Stomach (tissue), 9 donors: Measurements from ENCODE around the gene LPAR3. TPM values are rescaled to one million over a fixed set of nuclear protein-coding genes. Genes with fewer than 3 reads are reported as not detected.

Experiments used
- DNase-seq, 2 donors: peaks; one replicate each; pipeline versions ENCODE4 v3.0.0 to v3.0.0-alpha.2; 2013 to 2019
- H3K27ac ChIP-seq, 5 donors: fragments of 200-600 bp in 4 of 5; sonication (generic) in 4 of 5; one replicate each; pipeline ENCODE4 v1.5.1; 2013 to 2019; ENCODE audit warnings: mild to moderate bottlenecking in 1 of 5, moderate library complexity in 1 of 5
- H3K27me3 ChIP-seq, 3 donors: fragments of 200-600 bp; sonication (generic); one replicate each; pipeline ENCODE4 v1.5.1; 2017 to 2019; ENCODE audit warnings: mixed run types in 1 of 3
- H3K36me3 ChIP-seq, 4 donors: fragments of 200-600 bp; sonication (generic); 1 replicate in 3 of 4; 2 replicates in 1 of 4; pipeline ENCODE4 v1.5.1; 2016 to 2019
- H3K4me1 ChIP-seq, 4 donors: fragments of 200-600 bp; sonication (generic); one replicate each; pipeline ENCODE4 v1.5.1; 2016 to 2019
- H3K4me3 ChIP-seq, 4 donors: fragments of 200-600 bp; sonication (generic) in 3 of 4; one replicate each; pipeline ENCODE4 v1.5.1; 2016 to 2019; ENCODE audit warnings: mild to moderate bottlenecking in 1 of 4
- H3K9me3 ChIP-seq, 4 donors: fragments of 200-600 bp; sonication (generic); one replicate each; pipeline ENCODE4 v1.5.1; 2016 to 2019
- CTCF ChIP-seq, 7 experiments: fragments of 450-650 bp in 4 of 7; fragments of 200-600 bp in 3 of 7; sonication (generic) in 3 of 7; IDR thresholded peaks; one replicate each; pipeline ENCODE4 v1.5.1; 2016 to 2019; ENCODE audit warnings: antibody characterized with exemption in 7 of 7, control low read depth in 2 of 7, mild to moderate bottlenecking in 1 of 7
- EP300 ChIP-seq: sonication (generic); formaldehyde crosslinking; IDR thresholded peaks from one replicate; pipeline ENCODE4 v1.6.1; 2017; ENCODE audit warnings: antibody characterized with exemption
- POLR2A ChIP-seq, 4 donors: fragments of 450-650 bp; IDR thresholded peaks; one replicate each; pipeline ENCODE4 v1.6.1; 2016; ENCODE audit warnings: antibody characterized with exemption in 4 of 4, control low read depth in 2 of 4, mild to moderate bottlenecking in 1 of 4, moderate library complexity in 1 of 4
- POLR2AphosphoS5 ChIP-seq, 3 donors: sonication (generic); formaldehyde crosslinking; IDR thresholded peaks; one replicate each; pipeline ENCODE4 v1.6.1; 2016; ENCODE audit warnings: antibody characterized with exemption in 3 of 3
- WGBS, 5 donors: extraction: QIAGEN DNeasy Blood & Tissue Kit in 3 of 5; methylation state at CpG; one replicate each; pipeline versions ENCODE4 v1.1.5 to v1.1.7; 2013 to 2018; 5-methylcytosine and 5-hydroxymethylcytosine counted together
- intact Hi-C: fragments of 100-400 bp; cut with DNase I; formaldehyde crosslinking; loops from one replicate; pipeline ENCODE4 v1.15.1; 2023; ENCODE audit warnings: low total_unique reads
- polyA plus RNA-seq, 3 donors: library from polyadenylated mRNA; stranded (reverse); fragments of 200-250 nt; gene quantifications; one replicate each; pipeline ENCODE4 v1.2.3, GENCODE V29; 2013
- total RNA-seq, 5 donors: library from RNA; depleted of rRNA; stranded (reverse); fragments of >200 nt; gene quantifications; one replicate each; pipeline versions ENCODE4 v1.1.0 to v1.2.3, GENCODE V29; 2014 to 2016
- donor health status: healthy with polysubstance abuse.
- donor health status: Bipolar disorder and iron deficiency.
- donor health status: healthy.

Gene LPAR3
- total and polyA plus RNA-seq, 8 donors: 0.12 to 2.7 (median 1.2) TPM; not detected in 3

- 81 to 92% (median 90%) methylated on average over 8 of the region's 8 CpGs for WGBS, 5 donors
- intact Hi-C loops: no loop called here
Measured at GRCh38 chr1:84851839-84852238, 41.2 kb downstream of the LPAR3 start.

GRCh38 chr1:84849357-84849975 lies 43.5 kb downstream of the LPAR3 start:
- H3K4me3 ChIP-seq: no peak overlapping the region
- H3K9me3 ChIP-seq: no peaks in the 10 kb centered on the region
- TF ChIP-seq EP300 (no peak), POLR2AphosphoS5 (IDR thresholded peaks at IDR 0.05) (no peak), POLR2A (IDR thresholded peaks at IDR 0.05) (no peak), CTCF (IDR thresholded peaks at IDR 0.05) (no peak)
- H3K27me3 ChIP-seq: no peaks in the 10 kb centered on the region
- H3K27ac ChIP-seq: no peak overlapping the region
- H3K36me3 ChIP-seq: no peaks in the 10 kb centered on the region
- H3K4me1 ChIP-seq: peaks cover 10 to 14% (median 13%) of the 10 kb centered on the region in 4 donors
- DNase-seq: no peak
- intact Hi-C loops: no loop called here
- WGBS, 5 donors: 77 to 90% (median 83%) methylated on average over 7 of the region's 7 CpGs

More at GRCh38 chr1:84851839-84852238, 41.2 kb downstream of the LPAR3 start:
- Histone ChIP-seq H3K27me3 (no peaks in the 10 kb centered on the region), H3K36me3 (no peaks in the 10 kb centered on the region), H3K9me3 (no peaks in the 10 kb centered on the region), H3K27ac (no peak overlapping the region), H3K4me1 (peaks cover 10 to 25% (median 15%) of the 10 kb centered on the region in 4 donors), H3K4me3 (no peak overlapping the region)
- no peak for DNase-seq
- TF ChIP-seq EP300: no peak

- Histone ChIP-seq H3K27me3 (no peaks in the 10 kb centered on the region), H3K4me1 (peaks cover 10 to 23% (median 15%) of the 10 kb centered on the region in 4 donors), H3K9me3 (no peaks in the 10 kb centered on the region), H3K36me3 (no peaks in the 10 kb centered on the region), H3K27ac (peak overlapping the region in 4 of 5 donors; percentile 28 to 53 (median 39)), H3K4me3 (no peak overlapping the region)
- 20 to 29% (median 26%) methylated on average over 4 to 5 of the region's 5 CpGs for WGBS, 5 donors
- intact Hi-C loops: no loop called here
- DNase-seq: peak; percentile 95
- TF ChIP-seq POLR2AphosphoS5 (IDR thresholded peaks at IDR 0.05) (peak in 2 of 3 donors; percentile 32 to 68), CTCF (IDR thresholded peaks at IDR 0.05) (no peak)
Measured at GRCh38 chr1:84847253-84848250, 45.5 kb downstream of the LPAR3 start.

- no peak overlapping the region for H3K4me3 ChIP-seq
- no peaks in the 10 kb centered on the region for H3K27me3 ChIP-seq
- H3K4me1 ChIP-seq: peaks cover 10 to 30% (median 15%) of the 10 kb centered on the region in 4 donors
- no peak for DNase-seq
- intact Hi-C loops: no loop called here
- TF ChIP-seq EP300 (no peak), POLR2AphosphoS5 (IDR thresholded peaks at IDR 0.05) (no peak), CTCF (IDR thresholded peaks at IDR 0.05) (no peak), POLR2A (IDR thresholded peaks at IDR 0.05) (no peak)
- H3K9me3 ChIP-seq: no peaks in the 10 kb centered on the region
- H3K27ac ChIP-seq: no peak overlapping the region
- H3K36me3 ChIP-seq: no peaks in the 10 kb centered on the region
Measured at GRCh38 chr1:84846387-84846786, 46.6 kb downstream of the LPAR3 start.
